ES-I3 (cell line): ENCODE measurements around the gene ARL8A.

Source experiments
- H3K36me3 ChIP-seq: 2 replicates; pipeline ENCODE4 v1.6.1; 2013; ENCODE audit warnings: mild to moderate bottlenecking, low read length, control low read depth, moderate library complexity; ENCODE audit not compliant: insufficient read depth
- H3K4me1 ChIP-seq: 2 replicates; pipeline ENCODE4 v1.6.1; 2013; ENCODE audit warnings: mild to moderate bottlenecking, control low read depth, low read length; ENCODE audit not compliant: insufficient read depth
- H3K9ac ChIP-seq: 2 replicates; pipeline ENCODE4 v1.6.1; 2013; ENCODE audit warnings: low read depth, mild to moderate bottlenecking, low read length, moderate library complexity
- H3K9me3 ChIP-seq: 2 replicates; pipeline ENCODE4 v1.6.1; 2013; ENCODE audit warnings: mild to moderate bottlenecking, low read length, moderate library complexity; ENCODE audit not compliant: control insufficient read depth, insufficient read depth

Gene ARL8A

GRCh38 chr1:202107801-202108731 lies 36.5 kb downstream of the ARL8A start:
- Histone ChIP-seq H3K4me1 (peaks cover 33% of the 10 kb centered on the region), H3K9ac (no peak overlapping the region), H3K9me3 (no peaks in the 10 kb centered on the region), H3K36me3 (no peaks in the 10 kb centered on the region)

DNA sequence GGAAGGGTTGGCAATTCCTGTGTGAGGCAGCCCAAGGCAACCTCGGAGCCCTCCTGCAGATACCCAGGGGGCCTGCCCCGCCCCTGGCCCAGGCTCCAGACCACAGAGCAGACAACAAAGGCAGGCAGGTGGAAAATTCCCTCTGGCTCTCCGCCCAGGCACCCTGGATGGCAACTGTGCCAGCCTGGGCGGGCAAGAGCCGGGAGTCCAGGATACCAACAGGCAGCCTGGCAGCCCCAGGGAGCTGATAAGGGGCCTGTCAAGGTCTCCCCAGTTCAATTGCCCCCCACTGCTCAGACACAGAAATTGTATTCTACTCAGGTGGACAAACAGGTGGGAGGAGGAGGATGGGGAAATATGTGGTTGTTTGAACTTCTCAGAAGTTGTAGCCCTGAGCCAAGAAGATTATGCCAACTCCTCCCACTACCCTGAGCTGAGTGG lies 37.2 kb downstream of the ARL8A start:
- H3K9ac ChIP-seq = no peak overlapping the region

GRCh38 chr1:202106340-202107254 lies 37.9 kb downstream of the ARL8A start:
- no peaks in the 10 kb centered on the region for H3K36me3 ChIP-seq
- H3K9ac ChIP-seq = peak overlapping the region; percentile 23; the same call in 1 of the 2 replicates
- no peaks in the 10 kb centered on the region for H3K9me3 ChIP-seq
- peaks cover 35% of the 10 kb centered on the region for H3K4me1 ChIP-seq

More for the DNA sequence above, 37.2 kb downstream of the ARL8A start:
- Histone ChIP-seq H3K36me3 (no peaks in the 10 kb centered on the region), H3K9me3 (no peaks in the 10 kb centered on the region), H3K4me1 (peaks cover 33% of the 10 kb centered on the region)

- Histone ChIP-seq H3K36me3 (no peaks in the 10 kb centered on the region), H3K4me1 (peaks cover 39% of the 10 kb centered on the region), H3K9ac (peak overlapping the region; percentile 23), H3K9me3 (no peaks in the 10 kb centered on the region)
Measured at GRCh38 chr1:202105571-202106339, 38.8 kb downstream of the ARL8A start.

- Histone ChIP-seq H3K36me3 (no peaks in the 10 kb centered on the region), H3K9ac (no peak overlapping the region), H3K9me3 (no peaks in the 10 kb centered on the region), H3K4me1 (peaks cover 39% of the 10 kb centered on the region)
Measured at GRCh38 chr1:202104073-202104472, 40.5 kb downstream of the ARL8A start.

DNA sequence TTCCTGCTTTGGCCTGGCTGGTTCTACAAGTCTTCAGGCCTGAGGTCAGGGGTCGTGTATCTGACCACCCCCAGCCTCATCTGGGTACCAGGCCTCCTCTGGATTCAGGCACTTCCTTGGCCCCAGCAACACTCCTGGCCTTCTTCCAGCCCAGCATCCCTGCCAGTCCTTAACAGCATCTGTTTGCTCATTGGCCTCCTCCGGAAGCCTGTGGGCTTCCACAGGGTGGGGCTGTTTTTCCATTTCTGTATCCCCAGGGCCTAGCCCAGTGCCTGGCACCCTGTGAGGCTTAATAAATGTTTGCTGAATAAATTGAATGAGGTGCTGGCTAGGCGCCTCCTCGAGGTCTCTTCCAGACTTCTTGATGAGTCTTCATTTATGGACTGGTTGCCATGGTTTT lies 43.4 kb downstream of the ARL8A start:
- no peaks in the 10 kb centered on the region for H3K36me3 ChIP-seq

DNA sequence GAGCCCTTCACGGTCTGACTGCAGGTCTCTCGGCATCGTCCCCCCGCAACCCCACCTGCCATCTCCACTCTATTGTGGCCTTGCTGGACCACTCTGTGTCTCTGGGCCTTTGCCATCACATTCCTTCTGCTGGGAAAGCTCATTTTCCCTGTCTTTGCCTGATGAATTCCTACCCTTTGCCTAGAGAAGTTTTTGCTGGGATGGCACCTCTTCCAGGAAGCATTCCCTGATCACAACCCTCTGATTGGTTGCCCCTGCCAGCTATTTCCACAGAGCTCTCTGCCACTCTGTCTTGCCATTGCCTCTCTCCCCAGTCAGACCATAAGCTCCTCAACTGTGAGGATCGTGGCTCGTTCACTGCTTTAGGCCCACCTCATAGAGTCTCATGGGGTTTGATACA lies 50.7 kb downstream of the ARL8A start:
- no peaks in the 10 kb centered on the region for H3K9me3 ChIP-seq
- H3K9ac ChIP-seq = no peak overlapping the region
- H3K4me1 ChIP-seq = no peaks in the 10 kb centered on the region
- no peaks in the 10 kb centered on the region for H3K36me3 ChIP-seq

More for the DNA sequence above, 43.4 kb downstream of the ARL8A start:
- H3K9ac ChIP-seq = no peak overlapping the region
- H3K4me1 ChIP-seq = peaks cover 22% of the 10 kb centered on the region
- no peaks in the 10 kb centered on the region for H3K9me3 ChIP-seq

DNA sequence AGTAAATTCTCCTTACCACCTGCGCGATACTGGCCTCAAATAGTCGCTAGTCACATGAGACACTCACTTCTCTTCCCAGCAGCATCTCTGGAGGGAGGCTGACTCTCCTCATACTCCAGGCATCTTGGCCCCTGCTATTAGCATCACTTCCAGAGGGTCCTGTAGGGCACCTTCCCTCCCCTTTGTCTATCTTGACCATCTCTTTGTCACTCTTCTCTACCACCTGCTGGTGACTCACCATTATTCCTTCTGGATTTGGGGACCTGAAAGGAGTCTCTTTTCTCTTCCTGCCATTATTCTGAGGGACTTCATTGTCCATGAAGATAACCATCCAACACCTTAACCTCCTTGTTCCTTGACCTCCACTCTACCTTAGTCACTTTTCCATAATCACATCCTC lies 53.5 kb downstream of the ARL8A start:
- H3K4me1 ChIP-seq = peaks cover 17% of the 10 kb centered on the region

GRCh38 chr1:202088206-202088605 lies 56.3 kb downstream of the ARL8A start:
- Histone ChIP-seq H3K9me3 (no peaks in the 10 kb centered on the region), H3K4me1 (peaks cover 32% of the 10 kb centered on the region), H3K36me3 (no peaks in the 10 kb centered on the region), H3K9ac (no peak overlapping the region)

More for the DNA sequence above, 53.5 kb downstream of the ARL8A start:
- Histone ChIP-seq H3K9ac (no peak overlapping the region), H3K9me3 (no peaks in the 10 kb centered on the region), H3K36me3 (no peaks in the 10 kb centered on the region)

GRCh38 chr1:202086579-202087350 lies 57.8 kb downstream of the ARL8A start:
- H3K9ac ChIP-seq = peak overlapping the region; percentile 21
- peaks cover 37% of the 10 kb centered on the region for H3K4me1 ChIP-seq
- H3K9me3 ChIP-seq = no peaks in the 10 kb centered on the region
- no peaks in the 10 kb centered on the region for H3K36me3 ChIP-seq

- Histone ChIP-seq H3K9ac (peak overlapping the region; percentile 21), H3K4me1 (peaks cover 38% of the 10 kb centered on the region), H3K9me3 (no peaks in the 10 kb centered on the region), H3K36me3 (no peaks in the 10 kb centered on the region)
Measured at GRCh38 chr1:202085682-202086373, 58.7 kb downstream of the ARL8A start.

GRCh38 chr1:202084791-202085681 lies 59.5 kb downstream of the ARL8A start:
- H3K36me3 ChIP-seq = no peaks in the 10 kb centered on the region

More at GRCh38 chr1:202084791-202085681, 59.5 kb downstream of the ARL8A start:
- Histone ChIP-seq H3K4me1 (peaks cover 38% of the 10 kb centered on the region), H3K9me3 (no peaks in the 10 kb centered on the region), H3K9ac (no peak overlapping the region)
